ENCODE measurements around the gene LRRTM3.

LRRTM3 gene

GRCh38 chr10:67043041-67043440, 117.2 kb downstream of the LRRTM3 start:
- FAIRE-seq: no peak

DNA sequence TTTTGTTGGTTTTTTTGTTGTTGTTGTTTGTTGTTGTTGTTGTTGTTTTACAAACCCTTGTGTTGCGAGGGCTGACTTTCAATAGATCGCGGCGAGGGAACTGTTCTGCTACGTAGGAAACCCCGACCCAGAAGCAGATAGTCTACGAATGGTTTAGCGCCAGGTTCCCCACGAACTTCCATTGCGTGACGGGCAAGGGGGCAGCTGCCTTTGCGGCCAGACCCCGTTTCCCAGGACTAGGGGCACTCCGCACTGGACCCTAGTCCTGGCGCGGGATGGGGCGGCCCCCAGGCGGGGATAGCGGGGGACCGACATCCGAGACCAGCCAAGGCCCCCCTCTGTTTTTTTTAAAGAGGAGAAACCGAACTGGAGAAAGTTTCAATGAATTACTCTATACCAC, 119.6 kb downstream of the LRRTM3 start:
- no peak for FAIRE-seq

GRCh38 chr10:67046507-67046906, 120.7 kb downstream of the LRRTM3 start:
- FAIRE-seq: no peak

GRCh38 chr10:67049988-67050387, 124.2 kb downstream of the LRRTM3 start:
- FAIRE-seq: no peak

GRCh38 chr10:67050415-67050814, 124.6 kb downstream of the LRRTM3 start:
- no peak for FAIRE-seq

GRCh38 chr10:67072654-67073053, 146.8 kb downstream of the LRRTM3 start:
- no peak for FAIRE-seq

GRCh38 chr10:67075491-67075971, 149.7 kb downstream of the LRRTM3 start:
- FAIRE-seq: no peak

- no peak for FAIRE-seq
Measured at GRCh38 chr10:67076144-67076543, 150.3 kb downstream of the LRRTM3 start.

DNA sequence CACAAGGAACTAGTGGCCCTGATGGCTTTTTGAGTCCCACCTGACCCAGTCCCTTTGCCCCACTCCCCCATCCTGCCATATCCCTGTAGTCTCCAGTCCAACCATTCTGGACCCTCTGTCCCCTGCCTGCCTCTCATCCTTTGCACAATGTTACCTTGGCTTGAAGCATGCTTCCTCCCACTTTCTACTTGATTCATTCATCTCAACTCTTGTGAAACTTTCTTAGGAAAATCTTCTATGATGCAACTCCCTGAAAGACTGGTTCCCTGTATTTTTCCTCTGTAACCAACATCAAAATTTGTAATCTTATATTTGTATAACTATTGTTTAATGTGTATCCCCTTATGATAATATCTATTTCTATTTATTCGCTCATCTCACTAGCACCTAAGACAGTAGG, 151.5 kb downstream of the LRRTM3 start:
- no peak for FAIRE-seq

DNA sequence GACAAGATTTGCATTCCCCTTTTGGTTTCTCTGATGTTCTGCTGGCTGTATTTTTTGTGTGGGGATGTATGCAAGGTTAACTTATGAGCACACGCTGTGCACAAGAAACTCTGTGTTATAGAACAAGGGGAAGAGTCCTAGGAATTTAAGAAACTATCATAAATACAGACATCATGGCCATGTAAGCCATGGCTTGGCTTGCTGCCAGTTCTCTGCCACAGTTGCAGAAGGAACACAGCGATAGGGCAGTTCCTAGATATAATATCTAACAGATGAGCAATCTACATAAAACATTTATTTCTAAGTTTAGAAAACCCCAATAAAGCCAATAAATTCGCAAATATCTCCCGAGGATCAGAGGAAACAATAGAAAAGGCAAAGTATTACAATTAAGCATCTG, 153.3 kb downstream of the LRRTM3 start:
- no peak for FAIRE-seq

DNA sequence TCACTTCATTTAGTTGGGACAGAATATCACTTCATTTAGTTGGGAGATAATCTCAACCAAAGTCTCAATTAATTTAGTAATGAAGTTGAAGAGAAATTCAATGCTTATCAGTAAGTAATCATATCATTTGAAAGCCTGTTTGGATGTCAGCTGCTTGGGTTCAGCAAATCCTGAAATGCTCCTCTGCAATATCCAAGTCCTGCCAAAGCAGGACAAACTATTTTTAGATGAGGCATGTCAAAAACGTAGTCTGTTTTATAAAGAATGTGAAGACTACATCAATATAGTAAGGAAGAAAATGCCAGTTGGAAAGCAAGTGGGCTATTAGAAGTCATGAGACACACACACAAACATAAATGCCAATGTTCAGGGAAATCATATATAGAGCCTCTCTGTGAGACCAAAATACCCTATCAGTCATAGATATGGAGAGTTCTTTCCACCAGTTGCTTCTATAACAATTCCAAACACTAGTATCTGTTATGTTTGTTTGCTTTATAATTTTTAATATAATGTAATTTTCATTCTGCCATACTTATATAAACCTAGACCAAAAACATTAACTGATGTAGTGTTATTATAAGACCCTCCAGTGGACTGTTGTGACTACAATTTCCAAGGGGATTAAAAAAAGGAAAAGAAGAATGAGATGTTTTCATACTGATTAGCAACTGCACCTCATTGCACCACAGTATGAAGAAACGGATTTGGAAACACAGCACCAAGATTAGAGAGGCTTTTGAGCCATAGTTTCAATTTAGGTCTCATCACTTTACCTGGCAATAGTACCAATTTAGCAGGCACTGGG, 160.7 kb downstream of the LRRTM3 start:
- FAIRE-seq: no peak

DNA sequence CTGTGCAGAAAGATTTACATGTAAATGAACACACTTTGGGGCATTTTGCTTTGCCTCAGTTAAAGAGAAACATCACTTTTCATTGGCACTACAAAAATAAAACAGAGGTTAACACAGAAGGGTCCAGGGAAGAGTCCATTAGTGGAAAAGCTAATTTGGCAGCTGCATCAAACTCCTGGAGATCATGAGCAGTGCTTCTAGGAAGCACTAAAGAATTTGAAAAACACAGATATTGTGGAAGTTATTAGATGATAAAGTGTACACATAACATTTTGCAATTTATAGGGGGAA, 161.2 kb downstream of the LRRTM3 start:
- FAIRE-seq: no peak

DNA sequence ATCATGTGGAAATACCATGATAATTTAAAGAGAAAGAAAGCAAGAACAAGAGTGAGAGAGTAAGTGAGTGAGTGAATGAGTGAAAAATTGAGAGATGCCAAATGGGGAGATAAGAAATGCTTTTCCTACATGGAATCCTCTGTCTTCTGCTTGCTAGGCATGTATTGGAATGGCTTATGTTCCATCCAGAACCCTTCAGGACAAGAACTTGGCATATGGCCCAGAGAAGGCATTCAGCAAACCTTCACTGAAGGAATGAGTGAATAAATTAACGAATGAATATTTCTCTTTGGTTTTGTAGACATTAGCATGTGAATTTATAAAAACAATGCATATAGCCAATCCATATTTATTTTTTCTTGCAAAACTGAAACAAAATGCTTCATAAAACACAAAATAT, 162.2 kb downstream of the LRRTM3 start:
- no peak for FAIRE-seq

- FAIRE-seq: no peak
Measured at GRCh38 chr10:67095531-67095930, 169.7 kb downstream of the LRRTM3 start.

- no peak for FAIRE-seq
Measured at GRCh38 chr10:67098461-67098860, 172.6 kb downstream of the LRRTM3 start.

- no peak for FAIRE-seq
Measured at GRCh38 chr10:67100951-67101350, 175.1 kb downstream of the LRRTM3 start.

DNA sequence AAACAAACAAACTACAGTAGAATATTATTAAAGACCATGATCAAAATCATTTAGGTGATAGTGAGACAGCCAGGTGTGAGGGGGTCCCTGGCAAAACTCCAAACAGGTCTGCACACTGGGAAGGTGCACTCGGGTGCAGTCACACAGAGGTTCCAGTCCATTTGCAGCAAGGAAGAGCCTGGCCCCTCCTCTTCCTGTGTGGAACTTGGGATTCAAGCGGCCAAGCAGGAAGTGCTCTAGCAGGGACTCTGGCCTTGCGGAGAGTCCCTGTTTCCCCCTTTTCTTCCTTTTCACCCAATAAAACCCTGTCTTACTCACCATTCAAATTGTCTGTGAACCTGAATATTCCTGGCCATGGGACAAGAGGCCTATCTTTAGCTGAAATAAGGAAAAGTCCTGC, 181.8 kb downstream of the LRRTM3 start:
- FAIRE-seq: no peak

DNA sequence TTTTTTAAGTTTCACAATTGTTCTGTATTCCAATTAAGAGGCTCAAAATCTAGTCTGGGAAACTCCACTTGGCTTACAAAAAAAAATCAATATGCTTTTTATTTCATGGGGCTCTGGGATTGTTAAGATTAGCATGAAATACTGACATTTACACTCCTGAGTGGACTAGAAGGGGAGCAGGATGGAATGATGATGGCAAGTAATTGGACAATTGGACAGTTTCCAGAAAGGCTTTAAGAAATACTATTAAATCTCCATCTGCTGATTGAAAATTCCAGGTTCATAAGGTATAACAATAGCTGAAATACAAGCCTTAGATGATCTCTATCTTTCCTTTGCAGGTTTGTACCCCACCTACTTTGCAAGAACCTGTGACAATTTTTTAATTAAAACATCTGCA, 184.4 kb downstream of the LRRTM3 start:
- FAIRE-seq: no peak

GRCh38 chr10:67112765-67113164, 186.9 kb downstream of the LRRTM3 start:
- FAIRE-seq: no peak

DNA sequence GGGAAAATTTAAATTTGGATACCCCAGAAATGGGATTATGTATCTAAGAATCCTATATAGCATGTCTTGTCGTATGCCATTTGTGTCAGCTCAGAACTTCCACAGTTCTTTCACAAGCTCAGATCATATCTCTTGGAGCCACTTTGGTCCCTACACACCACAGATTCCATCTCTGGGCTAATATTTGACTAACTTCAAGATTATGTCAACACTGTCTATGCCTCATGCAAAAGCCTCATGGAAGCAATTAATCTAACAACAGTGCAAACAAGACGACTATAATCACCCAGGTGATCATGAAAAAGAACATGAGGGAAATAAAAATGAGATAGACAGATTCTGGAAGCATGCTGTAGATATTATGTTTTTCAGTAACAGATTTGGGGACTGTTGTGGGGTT, 189.1 kb downstream of the LRRTM3 start:
- no peak for FAIRE-seq

- no peak for FAIRE-seq
Measured at GRCh38 chr10:67115972-67116371, 190.1 kb downstream of the LRRTM3 start.

DNA sequence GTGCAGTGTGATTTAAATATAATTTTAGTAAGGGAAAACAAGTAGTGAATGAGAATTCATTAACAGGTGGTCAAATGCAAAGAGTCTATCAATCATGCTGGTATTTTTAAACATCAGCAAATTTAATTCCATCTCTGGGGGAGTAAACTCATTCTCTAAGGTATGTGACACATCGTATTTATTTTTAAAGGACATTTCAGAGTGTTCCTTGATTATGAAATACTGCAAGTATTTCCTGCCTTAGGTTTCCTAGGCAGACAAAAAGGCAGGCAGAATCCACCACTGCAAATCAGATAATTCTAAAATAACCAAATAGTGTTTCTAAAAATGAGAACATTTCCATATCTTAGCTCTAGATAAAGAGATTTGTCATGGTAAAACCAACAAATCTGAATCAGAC, 193.8 kb downstream of the LRRTM3 start:
- FAIRE-seq: no peak

GRCh38 chr10:67127441-67127840, 201.6 kb downstream of the LRRTM3 start:
- FAIRE-seq: no peak

- FAIRE-seq: no peak
Measured at GRCh38 chr10:67140641-67141040, 214.8 kb downstream of the LRRTM3 start.

DNA sequence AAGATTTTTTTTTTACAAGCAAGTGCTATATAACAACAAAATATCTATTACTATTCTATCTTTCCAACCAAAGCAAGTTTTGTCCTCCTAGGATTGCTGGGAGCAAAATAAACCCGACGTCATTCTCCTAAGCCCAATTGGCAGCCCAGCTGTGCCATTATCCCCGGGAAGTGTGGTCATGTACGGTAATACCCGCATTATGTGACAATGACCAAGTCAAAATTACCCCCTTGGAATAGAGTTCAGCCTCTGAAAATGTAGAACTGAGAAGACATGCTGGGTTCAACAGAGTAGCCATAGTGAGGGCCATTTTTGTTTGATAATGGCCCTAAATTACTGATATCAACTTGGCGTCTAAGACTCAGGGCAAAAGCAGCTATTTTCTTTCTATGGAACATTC, 215.5 kb downstream of the LRRTM3 start:
- no peak for FAIRE-seq
